Esophagus squamous epithelium (tissue), 4 donors: ENCODE data around the gene KANSL3.

Source experiments
- POLR2A ChIP-seq, 4 donors: fragments of 450-650 bp; IDR thresholded peaks; one replicate each; pipeline ENCODE4 v1.6.1; 2017; ENCODE audit warnings: antibody characterized with exemption in 4 of 4, mild to moderate bottlenecking in 4 of 4, moderate library complexity in 3 of 4
- TF ChIP-seq, protein P1 (sequence below), 6 experiments: fragments of 450-650 bp in 4 of 6; fragments of 200-600 bp in 2 of 6; sonication (generic) in 2 of 6; IDR thresholded peaks; one replicate each; pipeline ENCODE4 v1.5.1; 2016 to 2019; ENCODE audit warnings: antibody characterized with exemption in 6 of 6, mild to moderate bottlenecking in 4 of 6, moderate library complexity in 4 of 6

DNA sequence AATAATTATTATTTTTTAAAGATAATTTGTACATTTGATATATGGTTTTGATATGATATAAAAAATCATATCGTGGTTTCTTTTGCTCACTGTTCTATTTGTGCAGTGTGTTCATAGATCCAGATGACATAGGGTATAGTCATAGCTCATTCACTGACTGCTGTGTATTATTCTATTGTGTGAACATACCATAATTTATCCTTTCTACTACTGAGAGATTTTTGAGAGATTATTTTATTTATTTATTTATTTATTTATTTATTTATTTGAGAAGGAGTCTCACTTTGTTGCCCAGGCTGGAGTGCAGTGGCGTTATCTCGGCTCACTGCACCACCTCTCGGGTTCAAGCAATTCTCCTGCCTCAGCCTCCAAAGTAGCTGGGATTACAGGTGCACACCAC is 43.4 kb upstream of the KANSL3 start:
- TF ChIP-seq, protein P1, sequence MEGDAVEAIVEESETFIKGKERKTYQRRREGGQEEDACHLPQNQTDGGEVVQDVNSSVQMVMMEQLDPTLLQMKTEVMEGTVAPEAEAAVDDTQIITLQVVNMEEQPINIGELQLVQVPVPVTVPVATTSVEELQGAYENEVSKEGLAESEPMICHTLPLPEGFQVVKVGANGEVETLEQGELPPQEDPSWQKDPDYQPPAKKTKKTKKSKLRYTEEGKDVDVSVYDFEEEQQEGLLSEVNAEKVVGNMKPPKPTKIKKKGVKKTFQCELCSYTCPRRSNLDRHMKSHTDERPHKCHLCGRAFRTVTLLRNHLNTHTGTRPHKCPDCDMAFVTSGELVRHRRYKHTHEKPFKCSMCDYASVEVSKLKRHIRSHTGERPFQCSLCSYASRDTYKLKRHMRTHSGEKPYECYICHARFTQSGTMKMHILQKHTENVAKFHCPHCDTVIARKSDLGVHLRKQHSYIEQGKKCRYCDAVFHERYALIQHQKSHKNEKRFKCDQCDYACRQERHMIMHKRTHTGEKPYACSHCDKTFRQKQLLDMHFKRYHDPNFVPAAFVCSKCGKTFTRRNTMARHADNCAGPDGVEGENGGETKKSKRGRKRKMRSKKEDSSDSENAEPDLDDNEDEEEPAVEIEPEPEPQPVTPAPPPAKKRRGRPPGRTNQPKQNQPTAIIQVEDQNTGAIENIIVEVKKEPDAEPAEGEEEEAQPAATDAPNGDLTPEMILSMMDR (IDR thresholded peaks at IDR 0.05), result no peak
- TF ChIP-seq POLR2A (IDR thresholded peaks at IDR 0.05), result no peak
